Trophoblast cell (in vitro differentiated cells and primary cell): Measurements from ENCODE around the gene ARPC4. TPM values are rescaled to one million over a fixed set of nuclear protein-coding genes. Genes with fewer than 3 reads are reported as not detected.

ENCODE experiments used
- DNase-seq, 2 donors: peaks; one replicate each; pipeline ENCODE4 v3.0.0-alpha.2; 2016
- H2AFZ ChIP-seq: 2 replicates; pipeline ENCODE4 v1.6.1; 2013; ENCODE audit warnings: low read length, moderate library complexity, mild to moderate bottlenecking; ENCODE audit not compliant: insufficient read depth, poor library complexity
- H2AK5ac ChIP-seq: 2 replicates; pipeline ENCODE4 v1.6.1; 2013; ENCODE audit warnings: mild to moderate bottlenecking, low read length
- H2BK120ac ChIP-seq: 2 replicates; pipeline ENCODE4 v1.6.1; 2013; ENCODE audit warnings: low read length, mild to moderate bottlenecking, moderate library complexity; ENCODE audit not compliant: insufficient read depth, poor library complexity
- H2BK12ac ChIP-seq: 2 replicates; pipeline ENCODE4 v1.6.1; 2013; ENCODE audit warnings: mild to moderate bottlenecking, low read length, moderate library complexity
- H2BK5ac ChIP-seq: 2 replicates; pipeline ENCODE4 v1.6.1; 2013; ENCODE audit warnings: low read length, low read depth, moderate library complexity, mild to moderate bottlenecking; ENCODE audit not compliant: poor library complexity
- H3K14ac ChIP-seq: 2 replicates; pipeline ENCODE4 v1.6.1; 2013; ENCODE audit warnings: mild to moderate bottlenecking, low read length
- H3K18ac ChIP-seq: 2 replicates; pipeline ENCODE4 v1.6.1; 2013; ENCODE audit warnings: mild to moderate bottlenecking, low read length
- H3K23ac ChIP-seq: 2 replicates; pipeline ENCODE4 v1.6.1; 2013; ENCODE audit warnings: low read length
- H3K27ac ChIP-seq: 2 replicates; pipeline ENCODE4 v1.5.1; 2013; ENCODE audit warnings: low read depth, mild to moderate bottlenecking, inconsistent platforms, low read length, moderate library complexity
- H3K27me3 ChIP-seq: 2 replicates; pipeline ENCODE4 v1.6.1; 2013; ENCODE audit warnings: inconsistent platforms, mild to moderate bottlenecking, low read length, moderate library complexity; ENCODE audit not compliant: insufficient read depth
- H3K36me3 ChIP-seq, 2 experiments: 1 replicate in 1 of 2; 2 replicates in 1 of 2; pipeline ENCODE4 v1.6.1; 2013; ENCODE audit warnings: low read length in 2 of 2, mild to moderate bottlenecking in 2 of 2, moderate library complexity in 1 of 2; ENCODE audit not compliant: insufficient read depth in 2 of 2, control insufficient read depth in 1 of 2
- H3K4ac ChIP-seq: 2 replicates; pipeline ENCODE4 v1.6.1; 2013; ENCODE audit warnings: low read depth, mild to moderate bottlenecking, low read length, moderate library complexity
- H3K4me1 ChIP-seq, 2 experiments: 1 replicate in 1 of 2; 2 replicates in 1 of 2; pipeline ENCODE4 v1.6.1; 2013; ENCODE audit warnings: low read length in 2 of 2, mild to moderate bottlenecking in 2 of 2, moderate library complexity in 1 of 2; ENCODE audit not compliant: insufficient read depth in 2 of 2, control insufficient read depth in 1 of 2
- H3K4me2 ChIP-seq: 2 replicates; pipeline ENCODE4 v1.6.1; 2013; ENCODE audit warnings: inconsistent platforms, mild to moderate bottlenecking, low read length, moderate library complexity
- H3K4me3 ChIP-seq: 2 replicates; pipeline ENCODE4 v1.5.1; 2013; ENCODE audit warnings: mild to moderate bottlenecking, low read depth, low read length, inconsistent platforms
- H3K79me1 ChIP-seq: one replicate; pipeline ENCODE4 v1.6.1; 2013; ENCODE audit warnings: low read length
- H3K79me2 ChIP-seq: 2 replicates; pipeline ENCODE4 v1.6.1; 2013; ENCODE audit warnings: low read length, mild to moderate bottlenecking; ENCODE audit not compliant: control insufficient read depth, insufficient read depth, poor library complexity
- H3K9ac ChIP-seq: 2 replicates; pipeline ENCODE4 v1.6.1; 2013; ENCODE audit warnings: mild to moderate bottlenecking, low read length
- H3K9me3 ChIP-seq: 2 replicates; pipeline ENCODE4 v1.6.1; 2013; ENCODE audit warnings: low read depth, mild to moderate bottlenecking, control low read depth, inconsistent platforms, low read length; ENCODE audit not compliant: insufficient read depth
- H4K12ac ChIP-seq: 2 replicates; pipeline ENCODE4 v1.6.1; 2013; ENCODE audit warnings: low read depth, mild to moderate bottlenecking, low read length, moderate library complexity
- H4K8ac ChIP-seq: 2 replicates; pipeline ENCODE4 v1.6.1; 2013; ENCODE audit warnings: low read depth, mild to moderate bottlenecking, low read length, moderate library complexity
- H4K91ac ChIP-seq: one replicate; pipeline ENCODE4 v1.6.1; 2013; ENCODE audit warnings: low read depth, mild to moderate bottlenecking, low read length, moderate library complexity
- WGBS: extraction: QIAGEN DNeasy Blood & Tissue Kit; methylation state at CpG from one replicate; pipeline ENCODE4 v1.1.7; 2013; ENCODE audit warnings: missing lambda C conversion rate; ENCODE audit not compliant: insufficient read length, insufficient coverage; ENCODE audit errors: extremely low coverage; 5-methylcytosine and 5-hydroxymethylcytosine counted together
- polyA plus RNA-seq: library from polyadenylated mRNA; stranded (reverse); fragments of 200-250 nt; gene quantifications from 2 replicates; pipeline ENCODE4 v1.2.3, GENCODE V29; 2013

ARPC4 gene
- 86.4 and 87.7 TPM in 2 replicates for polyA plus RNA-seq

- Histone ChIP-seq H2AK5ac (peak within 1 kb of the TSS; percentile 61), H4K12ac (peak within 1 kb of the TSS; percentile 92), H3K79me1 (peaks cover 14% of the 10 kb centered on the region), H2AFZ (peak within 1 kb of the TSS; percentile 58), H3K79me2 (peaks cover 12% of the 10 kb centered on the region), H3K4me1 (peaks cover 3% of the 10 kb centered on the region in 2 experiments), H3K4me3 (peak within 1 kb of the TSS; percentile 93), H2BK5ac (peak within 1 kb of the TSS; percentile 96), H3K9ac (peak within 1 kb of the TSS; percentile 93), H2BK120ac (peak within 1 kb of the TSS; percentile 87), H3K4me2 (peak within 1 kb of the TSS; percentile 72), H4K8ac (peak within 1 kb of the TSS; percentile 91), H3K23ac (no peak within 1 kb of the TSS), H3K27me3 (no peaks in the 10 kb centered on the region), H4K91ac (peak within 1 kb of the TSS; percentile 95), H3K9me3 (no peaks in the 10 kb centered on the region), H3K14ac (peak within 1 kb of the TSS; percentile 93), H3K36me3 (peaks cover 16 to 31% of the 10 kb centered on the region in 2 experiments), H3K4ac (peak within 1 kb of the TSS; percentile 78), H3K27ac (peak within 1 kb of the TSS; percentile 89), H2BK12ac (peak within 1 kb of the TSS; percentile 45), H3K18ac (peak within 1 kb of the TSS; percentile 67)
- DNase-seq = peak; percentile 97 to 98
- no CpG with 5 or more reads among the region's 65 CpGs for WGBS
Observed at GRCh38 chr3:9792405-9793160, at the start of gene ARPC4, which contains the start of gene TADA3. TSS of gene ARPC4 (plus strand) at chr3:9793082. CDS start at chr3:9793122, 40 bp downstream. TSS of gene TADA3 (minus strand) at chr3:9792473. CDS start at chr3:9791466, 1,007 bp downstream.

- no peaks in the 10 kb centered on the region for H3K79me2 ChIP-seq
- no peak overlapping the region for H3K18ac ChIP-seq
- no peaks in the 10 kb centered on the region for H3K9me3 ChIP-seq
- no peak overlapping the region for H4K91ac ChIP-seq
- H2AK5ac ChIP-seq = no peak overlapping the region
- no peak overlapping the region for H2BK5ac ChIP-seq
- H3K27me3 ChIP-seq = no peaks in the 10 kb centered on the region
- no CpG with 5 or more reads among the region's 18 CpGs for WGBS
- H3K27ac ChIP-seq = no peak overlapping the region
- no peak overlapping the region for H3K4me2 ChIP-seq
- H3K23ac ChIP-seq = no peak overlapping the region
- no peak for DNase-seq
- no peaks in the 10 kb centered on the region for H3K4me1 ChIP-seq
- H4K8ac ChIP-seq = no peak overlapping the region
- no peak overlapping the region for H2BK12ac ChIP-seq
- no peak overlapping the region for H3K9ac ChIP-seq
- H4K12ac ChIP-seq = no peak overlapping the region
- H3K4ac ChIP-seq = no peak overlapping the region
- H2AFZ ChIP-seq = no peak overlapping the region
- H3K4me3 ChIP-seq = no peak overlapping the region
- H3K36me3 ChIP-seq = peaks cover 80 to 95% of the 10 kb centered on the region in 2 experiments
- no peak overlapping the region for H3K14ac ChIP-seq
- H2BK120ac ChIP-seq = no peak overlapping the region
- H3K79me1 ChIP-seq = no peaks in the 10 kb centered on the region
Observed at GRCh38 chr3:9743548-9743947, 49.3 kb upstream of the ARPC4 start.

- no CpG with 5 or more reads among the region's 13 CpGs for WGBS
- Histone ChIP-seq H2BK120ac (no peak overlapping the region), H3K4me3 (no peak overlapping the region)
Observed at GRCh38 chr3:9744162-9744561, 48.7 kb upstream of the ARPC4 start.

GRCh38 chr3:9745521-9745920 lies 47.4 kb upstream of the ARPC4 start:
- Histone ChIP-seq H3K4me2 (no peak overlapping the region), H4K8ac (no peak overlapping the region), H4K91ac (no peak overlapping the region), H3K79me1 (peaks cover 7% of the 10 kb centered on the region), H3K14ac (no peak overlapping the region), H3K79me2 (peaks cover 3% of the 10 kb centered on the region), H2AFZ (no peak overlapping the region), H4K12ac (no peak overlapping the region), H2BK120ac (no peak overlapping the region), H2BK12ac (no peak overlapping the region), H3K18ac (no peak overlapping the region), H3K9me3 (no peaks in the 10 kb centered on the region), H3K27me3 (no peaks in the 10 kb centered on the region), H3K9ac (no peak overlapping the region), H3K4me1 (peaks cover under 1 to 5% of the 10 kb centered on the region in 2 experiments), H2BK5ac (no peak overlapping the region), H3K4me3 (no peak overlapping the region), H3K27ac (no peak overlapping the region), H3K4ac (no peak overlapping the region), H3K23ac (no peak overlapping the region), H2AK5ac (no peak overlapping the region), H3K36me3 (peaks cover 65 to 76% of the 10 kb centered on the region in 2 experiments)
- no CpG with 5 or more reads among the region's 12 CpGs for WGBS
- DNase-seq = no peak

More at GRCh38 chr3:9744162-9744561, 48.7 kb upstream of the ARPC4 start:
- Histone ChIP-seq H3K36me3 (peaks cover 76 to 89% of the 10 kb centered on the region in 2 experiments), H3K4me1 (peaks cover 0 to 2% of the 10 kb centered on the region in 2 experiments), H2AFZ (no peak overlapping the region), H3K27me3 (no peaks in the 10 kb centered on the region), H4K12ac (no peak overlapping the region), H4K91ac (no peak overlapping the region), H3K4ac (no peak overlapping the region), H2AK5ac (no peak overlapping the region), H2BK12ac (no peak overlapping the region), H3K79me1 (no peaks in the 10 kb centered on the region), H4K8ac (no peak overlapping the region), H3K79me2 (no peaks in the 10 kb centered on the region), H3K18ac (no peak overlapping the region), H3K23ac (no peak overlapping the region), H3K9me3 (no peaks in the 10 kb centered on the region), H3K4me2 (no peak overlapping the region), H3K14ac (no peak overlapping the region), H3K27ac (no peak overlapping the region), H3K9ac (no peak overlapping the region), H2BK5ac (no peak overlapping the region)
- DNase-seq = no peak
